ENCODE measurements around the gene EGFR.

EGFR gene

DNA sequence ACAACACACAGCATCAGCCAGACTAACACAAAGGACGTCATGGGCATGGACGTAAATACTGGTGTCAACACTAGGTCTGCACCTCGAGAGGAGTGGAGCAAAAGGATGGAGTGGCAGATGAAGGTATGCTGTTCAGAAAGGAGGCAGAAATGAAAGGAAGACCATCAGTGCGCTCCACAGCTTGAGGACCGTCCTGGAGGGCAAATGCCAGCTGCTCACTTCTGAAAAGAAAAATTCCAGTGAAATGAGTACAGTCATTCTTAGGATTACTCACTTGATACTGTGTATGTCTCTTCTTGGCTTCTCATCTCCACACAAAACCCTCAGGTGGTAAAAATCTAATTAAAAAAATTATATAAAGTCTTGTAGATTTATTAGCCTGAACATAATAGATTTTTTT lies 44.8 kb downstream of the EGFR start:
- DNase-seq: no peak

DNA sequence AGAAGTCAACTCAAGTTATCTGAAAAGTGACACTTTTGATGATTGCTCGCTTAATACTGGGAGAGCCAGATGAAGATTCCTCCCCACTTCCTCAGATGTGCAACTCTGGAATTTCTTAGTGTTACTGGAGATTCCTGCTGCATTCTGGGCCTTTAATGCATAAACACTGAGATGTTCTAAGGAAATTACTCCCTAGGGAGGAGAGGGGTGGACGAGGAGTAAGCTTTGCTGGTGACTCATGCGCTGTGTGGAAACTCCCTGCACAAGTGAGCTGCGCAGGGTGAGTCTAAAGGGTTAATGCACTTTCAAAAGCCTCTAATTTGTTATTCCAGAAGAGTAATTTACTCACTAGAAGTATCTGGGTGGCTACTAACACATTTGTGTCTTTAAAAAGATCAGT lies 46.3 kb downstream of the EGFR start:
- no peak for DNase-seq

DNA sequence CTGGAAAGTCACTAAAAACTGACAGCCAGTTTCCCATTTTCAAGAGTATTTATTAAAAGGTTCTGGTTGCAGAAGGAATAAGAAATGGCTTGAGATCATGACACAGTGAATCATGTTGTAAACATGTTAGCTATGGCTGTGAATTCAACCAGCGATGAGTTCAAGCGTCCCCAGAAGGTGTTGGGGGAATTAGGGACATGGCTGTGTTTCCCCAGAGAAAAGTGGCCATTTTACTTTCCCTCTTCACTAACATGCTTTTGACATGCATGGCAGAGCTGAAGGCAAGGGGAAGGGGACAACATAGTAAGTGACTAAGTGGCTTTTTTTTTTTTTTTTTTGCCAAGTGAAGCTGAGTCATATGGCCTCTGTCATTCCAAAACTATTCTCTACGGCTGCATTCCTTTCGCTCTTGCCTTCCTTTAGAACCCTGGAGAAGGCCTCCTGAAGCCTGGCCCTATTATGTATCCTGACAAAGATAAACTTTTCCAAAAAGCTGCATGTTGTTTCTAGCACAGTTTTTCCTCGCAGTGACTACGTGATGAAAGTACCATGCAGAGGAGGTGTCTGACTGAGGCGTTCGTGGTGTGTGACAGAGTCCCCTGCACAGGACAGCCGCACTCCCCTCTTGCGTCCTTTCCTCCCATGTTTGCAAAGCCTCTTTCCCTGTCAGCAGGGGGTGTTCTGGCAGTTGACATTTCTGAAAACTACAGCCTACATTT lies 46.9 kb downstream of the EGFR start:
- DNase-seq: no peak

- no peak for DNase-seq
Observed at GRCh38 chr7:55066524-55066923, 47.7 kb downstream of the EGFR start.

DNA sequence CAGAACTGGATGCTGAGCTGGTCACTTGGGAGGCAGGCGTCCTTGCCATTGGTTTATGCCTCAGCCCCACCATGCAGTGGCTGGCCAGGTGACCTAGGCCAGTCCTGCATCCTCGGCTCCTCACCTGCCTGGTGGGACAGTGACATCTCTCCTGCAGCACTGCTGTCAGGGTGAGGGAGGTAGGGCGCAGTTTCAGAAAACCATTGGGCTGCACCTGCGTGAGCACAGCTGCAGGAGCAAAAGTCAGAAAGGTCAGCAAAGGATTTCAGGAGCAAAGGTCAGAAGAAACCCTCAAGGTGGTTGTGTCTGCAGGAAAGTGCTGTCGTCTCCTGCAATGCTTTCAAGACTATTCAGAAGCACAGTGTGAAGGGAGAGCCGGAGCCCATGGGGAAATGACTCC lies 48.1 kb downstream of the EGFR start:
- no peak for DNase-seq

DNA sequence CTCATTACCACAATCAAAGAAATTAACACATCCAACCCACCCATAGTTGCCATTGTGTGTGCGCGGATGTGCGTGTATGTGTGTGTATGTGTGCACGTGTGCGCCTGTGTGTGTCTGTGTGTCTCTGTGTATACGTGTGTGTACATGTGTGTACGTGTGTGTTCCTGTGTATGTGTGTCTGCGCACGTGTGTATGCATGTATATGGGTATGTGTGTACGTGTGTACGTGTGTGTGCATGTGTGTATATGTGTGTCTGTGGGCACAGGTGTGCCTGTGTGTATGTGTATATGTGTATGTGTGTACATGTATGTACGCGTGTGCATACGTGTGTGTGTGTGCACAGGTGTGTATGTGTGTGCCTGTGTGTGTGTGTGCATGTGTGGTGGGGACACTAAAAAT lies 48.9 kb downstream of the EGFR start:
- DNase-seq: no peak

- no peak for DNase-seq
Observed at GRCh38 chr7:55069271-55069792, 50.5 kb downstream of the EGFR start.

GRCh38 chr7:55070271-55070743 lies 51.5 kb downstream of the EGFR start:
- DNase-seq: no peak

DNA sequence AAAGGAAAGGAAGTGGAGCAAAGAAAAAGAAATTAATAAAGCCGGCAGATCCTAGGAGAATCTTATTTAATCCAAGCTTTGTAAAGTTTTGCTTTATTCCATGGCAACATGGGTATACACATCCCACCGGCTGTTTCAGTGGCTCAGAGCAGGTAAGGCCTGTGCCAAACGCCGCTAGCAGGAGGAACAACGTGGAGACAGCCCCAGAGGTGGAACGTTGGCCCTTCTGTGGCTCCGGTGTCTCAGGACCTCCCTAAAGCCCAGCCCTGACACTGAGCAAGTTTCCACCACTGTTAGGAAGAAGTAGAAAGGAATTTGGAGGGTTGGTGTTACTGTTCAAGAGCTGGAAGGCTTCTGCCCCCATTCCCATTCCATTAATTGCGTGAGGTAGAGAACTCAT lies 52.0 kb downstream of the EGFR start:
- DNase-seq: no peak

DNA sequence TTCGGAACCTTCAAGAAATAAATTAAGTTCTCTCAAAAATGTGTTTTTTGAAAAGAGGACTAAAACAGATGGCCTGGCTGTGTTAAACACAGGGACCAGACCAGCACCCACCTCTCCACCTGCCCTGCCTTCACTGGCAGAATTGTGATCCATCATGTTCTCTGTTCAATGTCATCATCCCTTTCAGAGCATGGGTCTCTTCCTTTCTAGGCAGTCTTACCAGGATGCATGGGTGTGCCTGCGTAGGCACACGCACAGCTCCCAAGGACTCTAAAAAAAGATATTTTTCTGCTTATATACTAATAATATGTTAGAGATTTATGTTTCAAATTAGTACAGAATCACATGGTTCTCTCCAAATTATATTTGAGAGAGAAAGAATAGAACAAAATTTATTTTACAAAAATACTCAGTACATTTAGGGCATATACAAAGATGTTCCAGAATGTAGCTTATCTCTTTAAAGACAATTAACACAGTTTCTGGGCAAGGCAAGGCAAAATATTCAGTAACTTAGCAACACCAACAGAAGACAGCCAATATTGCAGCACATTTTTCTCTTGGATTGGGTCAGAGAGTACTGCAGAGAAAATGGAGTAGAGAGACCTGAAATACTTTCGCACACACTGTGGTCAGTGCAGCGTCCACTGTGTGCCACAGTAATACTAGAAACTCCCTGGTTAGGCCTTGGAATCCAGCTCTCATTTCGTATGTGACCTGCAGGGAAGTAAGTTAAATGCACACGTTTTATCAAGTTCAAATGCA lies 52.8 kb downstream of the EGFR start:
- DNase-seq: no peak

- DNase-seq: no peak
Observed at GRCh38 chr7:55072251-55072650, 53.4 kb downstream of the EGFR start.

DNA sequence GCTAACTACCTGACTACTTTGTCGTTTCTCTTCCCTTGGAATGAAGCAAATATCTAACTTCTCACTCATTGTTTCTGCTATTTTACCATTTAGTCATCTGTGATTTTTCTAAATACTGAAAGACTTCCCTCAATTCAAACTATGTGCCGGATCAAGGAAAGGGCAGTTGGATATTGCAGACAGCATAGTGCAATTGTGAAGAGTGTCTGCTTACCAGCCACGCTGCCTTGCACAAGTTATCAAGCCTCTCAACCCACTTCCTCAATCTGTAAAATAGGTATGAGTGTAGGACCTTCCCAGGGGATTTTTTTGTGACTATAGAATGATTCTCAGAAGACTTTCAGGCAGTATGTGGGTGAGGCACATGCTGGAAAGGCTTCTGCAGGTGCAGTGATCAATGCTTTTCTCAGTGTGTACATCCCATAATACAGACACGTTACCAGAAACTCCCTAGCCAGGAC lies 54.3 kb downstream of the EGFR start:
- no peak for DNase-seq

GRCh38 chr7:55073976-55074528 lies 55.2 kb downstream of the EGFR start:
- DNase-seq: no peak

DNA sequence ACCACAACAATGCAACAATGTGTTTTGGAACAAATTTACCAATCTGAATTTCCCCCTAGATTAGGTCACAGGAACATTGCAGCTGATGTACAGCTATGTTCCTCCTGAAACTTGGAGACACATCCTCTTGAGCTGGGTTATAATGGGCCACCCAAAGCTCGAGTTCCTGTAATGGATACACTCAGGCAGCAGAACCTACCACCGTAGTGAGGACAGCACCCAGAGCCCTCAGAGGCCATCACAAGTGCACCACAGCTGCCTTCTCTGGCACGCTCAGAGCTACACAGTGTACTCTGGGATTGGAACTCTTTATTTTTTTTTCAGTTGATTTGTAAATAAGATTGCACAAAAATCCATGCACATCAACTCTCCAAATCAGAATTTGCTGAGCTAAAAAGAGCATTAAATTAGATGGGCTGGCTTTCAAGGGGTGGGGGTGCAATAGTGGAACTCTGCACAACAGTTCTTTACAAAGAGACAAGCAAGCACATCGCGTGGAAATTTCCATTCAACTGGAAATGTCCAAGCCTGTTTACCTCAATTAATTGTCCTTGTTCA lies 56.7 kb downstream of the EGFR start:
- peak; percentile 19 for DNase-seq

GRCh38 chr7:55077561-55078410 lies 59.0 kb downstream of the EGFR start:
- no peak for DNase-seq

DNA sequence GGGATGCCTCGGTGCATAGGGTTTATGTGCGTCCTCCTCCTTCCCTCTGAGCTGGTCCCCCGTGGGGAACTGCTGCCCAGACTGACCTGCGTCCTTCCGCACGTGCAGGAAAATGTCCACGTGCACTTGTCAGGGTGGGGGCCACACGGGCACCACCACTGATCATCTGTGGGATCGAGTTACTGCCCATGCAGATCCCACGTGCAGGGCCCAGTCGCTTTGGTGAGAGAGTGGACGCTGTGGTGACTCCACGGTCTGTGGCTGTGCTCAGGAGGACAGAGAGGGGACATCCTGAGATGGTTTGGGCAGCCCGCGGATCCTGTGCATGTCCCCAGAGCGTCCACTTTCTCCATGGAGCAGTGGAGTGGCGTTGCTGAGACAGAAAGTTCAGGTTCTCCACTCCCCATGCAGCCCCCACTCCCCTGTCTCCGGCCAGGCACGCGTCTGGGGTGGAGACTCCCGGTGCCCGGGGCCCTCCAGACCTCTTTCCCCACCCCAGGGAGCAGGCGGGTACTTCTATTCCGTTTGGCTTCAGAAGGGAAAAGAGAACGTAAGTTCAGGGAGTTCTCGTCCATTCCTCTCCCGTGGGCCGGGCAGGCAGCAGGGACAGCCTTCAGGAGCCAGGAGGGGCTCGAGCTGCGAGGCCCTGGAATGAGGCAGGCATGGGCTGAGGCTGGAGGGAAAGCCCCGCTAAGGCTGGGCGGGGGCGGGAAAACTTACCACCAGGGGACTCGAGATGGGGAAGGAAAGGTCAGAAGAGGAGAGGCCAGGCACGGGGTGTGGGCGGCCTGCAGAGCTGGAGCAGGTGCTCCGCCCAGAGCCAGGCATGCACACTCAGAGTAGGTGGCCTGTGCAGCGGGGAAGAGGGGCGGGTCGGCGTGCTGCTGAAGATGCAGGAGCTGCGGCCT lies 59.9 kb downstream of the EGFR start:
- no peak for DNase-seq

GRCh38 chr7:55080000-55080623 lies 61.3 kb downstream of the EGFR start:
- DNase-seq: no peak

DNA sequence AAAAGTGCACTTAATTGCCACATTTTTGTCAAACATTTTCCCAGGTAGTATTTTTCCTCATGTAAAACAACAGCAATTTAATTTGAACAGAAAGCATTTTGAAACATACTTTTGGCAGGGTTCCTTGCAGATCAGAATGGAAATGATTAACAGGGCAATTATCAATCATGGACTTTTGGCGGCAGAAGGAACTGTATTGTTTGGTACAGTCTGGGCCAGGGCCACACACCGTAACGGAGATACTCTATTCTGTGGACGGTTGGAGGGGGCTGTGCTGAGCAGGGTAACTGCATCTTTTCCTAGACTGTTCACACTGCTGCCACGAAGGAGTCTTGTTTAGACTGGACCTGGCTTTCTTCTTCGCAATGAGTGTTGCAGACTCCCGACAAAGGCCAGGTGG lies 62.3 kb downstream of the EGFR start:
- DNase-seq: no peak

DNA sequence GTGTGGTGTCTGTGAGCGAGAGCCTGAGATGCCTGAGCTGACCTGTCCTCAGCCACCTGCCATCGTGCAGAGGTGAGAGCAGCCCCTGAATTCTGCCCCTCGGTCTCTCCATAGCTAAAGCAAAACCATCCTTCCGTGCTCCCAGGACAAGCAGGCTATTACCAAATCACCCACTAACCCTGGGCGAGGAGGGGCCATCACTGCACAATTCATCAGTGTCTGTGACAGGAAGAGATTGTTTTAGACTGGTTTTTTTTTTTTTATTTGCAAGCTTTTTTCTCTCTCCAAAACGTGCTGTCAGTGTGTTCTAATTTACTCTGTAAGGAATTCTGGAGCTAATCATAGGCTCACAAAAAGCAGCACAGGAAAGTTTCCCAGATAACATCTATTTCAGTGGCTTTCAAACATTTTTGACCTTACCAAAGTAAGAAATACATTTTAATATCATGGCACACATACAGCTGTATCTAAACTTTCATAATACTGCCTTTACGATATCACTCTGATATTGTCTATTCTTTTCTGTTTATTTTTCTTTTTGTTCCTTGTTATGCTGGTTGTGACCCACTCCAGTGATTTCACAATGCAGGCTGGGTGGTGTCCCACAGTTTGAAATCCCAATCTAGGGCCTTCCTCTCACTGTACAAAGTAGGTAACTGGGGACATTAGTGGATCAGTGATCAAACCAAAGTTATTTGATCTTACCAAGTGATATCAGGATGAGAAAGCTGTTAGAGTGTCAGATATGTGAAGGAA lies 62.8 kb downstream of the EGFR start:
- DNase-seq: no peak

DNA sequence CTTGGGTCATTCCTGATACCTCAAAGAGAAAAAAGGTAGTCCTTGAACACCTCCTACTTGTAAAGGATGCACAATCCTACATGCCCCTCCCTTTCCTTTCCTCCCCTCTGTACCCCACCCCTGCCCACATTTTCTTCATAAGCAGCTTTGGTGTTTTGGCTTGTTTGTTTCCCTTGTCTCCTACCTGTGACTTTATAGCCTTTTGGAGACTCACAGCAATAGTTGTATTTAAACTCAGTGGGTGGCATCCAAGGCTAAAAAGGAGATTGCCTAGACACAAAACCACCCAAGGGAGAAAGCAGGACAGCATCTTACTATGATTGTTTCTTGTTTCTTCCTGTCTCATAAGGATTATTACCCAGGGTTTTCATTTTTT lies 63.4 kb downstream of the EGFR start:
- no peak for DNase-seq

Data from midbrain (tissue), 1 donor.